ENCODE measurements around the gene DLEC1.

DLEC1 gene

GRCh38 chr3:37991823-37992222 is 47.2 kb upstream of the DLEC1 start:
- Histone ChIP-seq H3K27ac (ENCODE audit: poor library complexity, severe bottlenecking) (no peak overlapping the region), H3K4me1 (ENCODE audit: insufficient read depth, poor library complexity, severe bottlenecking) (peaks cover 8% of the 10 kb centered on the region), H3K36me3 (ENCODE audit: low read depth) (no peaks in the 10 kb centered on the region), H3K4me3 (ENCODE audit: severe bottlenecking) (no peak overlapping the region), H3K9me3 (ENCODE audit: severe bottlenecking) (no peaks in the 10 kb centered on the region), H3K27me3 (ENCODE audit: insufficient read depth, poor library complexity, severe bottlenecking) (no peaks in the 10 kb centered on the region)
- DNase-seq (ENCODE audit: low spot score) (no peak), ATAC-seq (ENCODE audit: low read depth) (no peak)
- TF ChIP-seq CTCF (IDR thresholded peaks at IDR 0.05; ENCODE audit: poor library complexity, severe bottlenecking): no peak

GRCh38 chr3:37992271-37993066 is 46.5 kb upstream of the DLEC1 start:
- no peak overlapping the region for H3K27ac ChIP-seq (ENCODE audit: poor library complexity, severe bottlenecking)

DNA sequence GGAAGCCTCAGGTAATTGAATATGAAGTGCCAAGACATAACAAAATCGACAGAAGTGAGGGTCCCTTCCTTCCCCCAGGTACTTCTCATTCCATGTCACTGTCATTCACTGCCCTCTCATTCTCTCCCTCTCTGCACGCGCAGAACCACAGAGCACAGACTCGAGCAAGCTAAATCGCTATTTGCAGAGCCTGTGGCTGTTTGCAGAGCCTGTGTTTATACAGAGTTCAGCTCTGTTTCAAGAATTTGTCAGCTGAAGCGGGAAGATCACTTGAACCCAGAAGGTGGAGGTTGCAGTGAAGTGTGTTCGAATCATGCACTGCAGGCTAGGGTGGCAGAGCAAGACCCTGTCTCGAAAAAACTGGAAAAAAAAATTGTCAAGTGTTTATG is 45.9 kb upstream of the DLEC1 start:
- TF ChIP-seq CTCF (IDR thresholded peaks at IDR 0.05; ENCODE audit: poor library complexity, severe bottlenecking): no peak

More at GRCh38 chr3:37992271-37993066, 46.5 kb upstream of the DLEC1 start:
- Histone ChIP-seq H3K9me3 (ENCODE audit: severe bottlenecking) (no peaks in the 10 kb centered on the region), H3K4me3 (ENCODE audit: severe bottlenecking) (no peak overlapping the region), H3K4me1 (ENCODE audit: insufficient read depth, poor library complexity, severe bottlenecking) (peaks cover 8% of the 10 kb centered on the region), H3K27me3 (ENCODE audit: insufficient read depth, poor library complexity, severe bottlenecking) (no peaks in the 10 kb centered on the region), H3K36me3 (ENCODE audit: low read depth) (no peaks in the 10 kb centered on the region)
- ATAC-seq (ENCODE audit: low read depth) (peak; percentile 19; the same call in 1 of the 3 replicates), DNase-seq (ENCODE audit: low spot score) (no peak)
- TF ChIP-seq CTCF (IDR thresholded peaks at IDR 0.05; ENCODE audit: poor library complexity, severe bottlenecking): no peak

DNA sequence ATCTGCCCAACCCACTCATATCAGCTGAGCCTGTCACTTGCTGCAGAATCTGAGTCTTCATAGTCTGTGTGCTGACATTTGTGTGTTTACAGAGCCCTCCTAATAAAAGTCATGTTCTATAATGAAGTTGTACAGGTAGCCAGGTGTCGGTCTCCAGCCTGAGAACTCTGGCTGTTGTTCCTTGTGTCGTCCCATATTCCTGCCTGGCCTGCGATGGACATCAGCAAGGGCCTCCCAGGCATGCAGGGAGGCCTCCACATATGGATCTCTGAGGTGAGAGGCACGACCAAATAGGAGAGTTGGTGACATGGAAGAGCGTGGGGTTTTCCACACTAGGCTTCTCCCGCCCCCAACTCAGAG is 45.6 kb upstream of the DLEC1 start:
- ATAC-seq (ENCODE audit: low read depth): no peak

More for the DNA sequence above, 45.9 kb upstream of the DLEC1 start:
- H3K4me1 ChIP-seq (ENCODE audit: insufficient read depth, poor library complexity, severe bottlenecking): peaks cover 8% of the 10 kb centered on the region
- no peak overlapping the region for H3K4me3 ChIP-seq (ENCODE audit: severe bottlenecking)
- DNase-seq (ENCODE audit: low spot score): no peak
- no peaks in the 10 kb centered on the region for H3K9me3 ChIP-seq (ENCODE audit: severe bottlenecking)
- no peak overlapping the region for H3K27ac ChIP-seq (ENCODE audit: poor library complexity, severe bottlenecking)
- no peak for ATAC-seq (ENCODE audit: low read depth)
- no peaks in the 10 kb centered on the region for H3K36me3 ChIP-seq (ENCODE audit: low read depth)
- H3K27me3 ChIP-seq (ENCODE audit: insufficient read depth, poor library complexity, severe bottlenecking): no peaks in the 10 kb centered on the region

More for the DNA sequence above, 45.6 kb upstream of the DLEC1 start:
- DNase-seq (ENCODE audit: low spot score): no peak
- Histone ChIP-seq H3K27me3 (ENCODE audit: insufficient read depth, poor library complexity, severe bottlenecking) (no peaks in the 10 kb centered on the region), H3K4me1 (ENCODE audit: insufficient read depth, poor library complexity, severe bottlenecking) (peaks cover 11% of the 10 kb centered on the region), H3K36me3 (ENCODE audit: low read depth) (no peaks in the 10 kb centered on the region), H3K4me3 (ENCODE audit: severe bottlenecking) (no peak overlapping the region), H3K27ac (ENCODE audit: poor library complexity, severe bottlenecking) (no peak overlapping the region), H3K9me3 (ENCODE audit: severe bottlenecking) (no peaks in the 10 kb centered on the region)
- TF ChIP-seq CTCF (IDR thresholded peaks at IDR 0.05; ENCODE audit: poor library complexity, severe bottlenecking): no peak
